Activated CD4-positive, alpha-beta memory T cell treated with anti-CD3 and anti-CD28 coated beads, Interleukin-2, amount 10 ng/mL, durations not matched to agents 7 days and 5 days (primary cell): ENCODE data around the gene TOM1L2. TPM values are rescaled to one million over a fixed set of nuclear protein-coding genes. Genes with fewer than 3 reads are reported as not detected.
"Not testable (repeated sequence)": the region's sequence is repeated elsewhere in the genome, so short reads cannot be mapped to it uniquely, and the experiment has no call there.

Experiments used
- CTCF ChIA-PET: fragments of 350-600 bp; sonication (Branson Sonifier 250); formaldehyde crosslinking; loops from one replicate; lab custom pipeline; 2021; ENCODE audit warnings: antibody characterized with exemption, inconsistent platforms; lab: Charles Lee
- POLR2A ChIA-PET: fragments of 350-600 bp; sonication (Branson Sonifier 250); formaldehyde crosslinking; loops from one replicate; lab custom pipeline; 2021; ENCODE audit warnings: antibody characterized with exemption; lab: Charles Lee
- DNase-seq: peaks from one replicate; pipeline ENCODE4 v3.0.0-alpha.2; 2020
- H3K27ac Mint-ChIP-seq: one replicate; pipeline ENCODE4 v1.8.0; 2021; ENCODE audit warnings: mild to moderate bottlenecking, mixed read lengths
- H3K27me3 Mint-ChIP-seq: one replicate; pipeline ENCODE4 v1.8.0; 2021; ENCODE audit warnings: mixed read lengths
- H3K36me3 Mint-ChIP-seq: one replicate; pipeline ENCODE4 v1.8.0; 2021; ENCODE audit warnings: low read depth, mixed read lengths
- H3K4me1 Mint-ChIP-seq: one replicate; pipeline ENCODE4 v1.8.0; 2021; ENCODE audit warnings: mixed read lengths
- H3K4me3 Mint-ChIP-seq: one replicate; pipeline ENCODE4 v1.8.0; 2021; ENCODE audit warnings: mild to moderate bottlenecking, mixed read lengths
- H3K9me3 Mint-ChIP-seq: one replicate; pipeline ENCODE4 v1.8.0; 2021; ENCODE audit warnings: mixed read lengths
- total RNA-seq, 2 experiments: library from RNA; stranded (reverse); gene quantifications; one replicate each; pipeline ENCODE4 v1.2.3, GENCODE V29; 2021

The TOM1L2 gene
- total RNA-seq, 2 experiments from 2014 or later = 29.3 to 30.3 TPM

DNA sequence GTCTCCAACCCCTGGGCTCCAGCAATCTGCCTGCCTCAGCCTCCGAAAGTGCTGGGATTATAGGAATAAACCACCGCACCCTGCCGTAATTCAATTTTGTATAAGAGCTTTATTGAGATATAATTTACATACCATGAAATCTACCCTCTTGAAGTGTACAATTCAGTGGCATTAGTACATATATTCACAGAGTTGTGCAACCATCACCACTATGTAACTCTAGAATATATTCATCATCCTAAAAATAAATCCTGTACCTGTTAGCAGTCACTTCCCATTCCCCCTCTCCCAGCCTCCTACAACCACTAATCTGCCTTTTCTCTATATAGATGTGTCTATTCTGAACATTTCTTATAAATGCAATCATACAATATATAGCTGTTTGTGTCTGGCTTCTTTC is 26.1 kb downstream of the TOM1L2 start:
- Mint-ChIP-seq H3K27ac (no peak overlapping the region), H3K4me1 (peaks cover 13% of the 10 kb centered on the region), H3K9me3 (no peaks in the 10 kb centered on the region), H3K4me3 (no peak overlapping the region), H3K36me3 (peaks cover 4% of the 10 kb centered on the region), H3K27me3 (no peaks in the 10 kb centered on the region)
- ChIA-PET CTCF (interaction anchor here (1.2 to 2.0 kb wide), 2 partner anchors 12 to 27 kb away, joined by 5 to 8 read pairs; no protein-coding TSS in a partner anchor), POLR2A (interaction anchor here (1.5 to 7.7 kb wide), 3 partner anchors 11 to 96 kb away, joined by 3 to 40 read pairs (median 4); partner anchors contain the start of genes DRC3 and TOM1L2)
- DNase-seq = no peak

DNA sequence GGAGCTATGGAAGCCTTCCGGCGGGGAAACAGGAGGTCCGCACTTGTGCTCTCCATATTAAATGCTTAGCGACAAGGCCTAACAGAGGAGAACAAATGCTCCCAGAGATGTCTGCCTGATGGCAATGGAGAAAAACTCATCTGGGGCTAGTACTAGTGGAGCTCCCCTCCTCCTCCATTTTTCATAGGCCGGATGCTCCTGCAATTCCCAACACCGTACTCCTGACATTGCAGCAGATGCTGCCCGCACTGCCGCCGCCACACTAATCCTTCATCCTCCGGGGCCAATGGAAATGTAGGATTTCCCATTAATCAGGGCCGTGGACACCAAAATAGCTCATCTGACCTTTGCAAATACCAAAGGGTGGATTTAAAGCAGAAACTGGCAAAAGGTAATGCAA is 27.5 kb downstream of the TOM1L2 start:
- Mint-ChIP-seq H3K36me3 (peaks cover 4% of the 10 kb centered on the region), H3K4me3 (no peak overlapping the region), H3K9me3 (no peaks in the 10 kb centered on the region), H3K27ac (no peak overlapping the region), H3K27me3 (no peaks in the 10 kb centered on the region), H3K4me1 (peaks cover 13% of the 10 kb centered on the region)
- ChIA-PET CTCF (interaction anchor here (1.1 kb wide), 1 partner anchor 25 kb away, joined by 4 read pairs; no protein-coding TSS in a partner anchor), POLR2A (interaction anchor here (1.5 to 7.7 kb wide), 2 partner anchors 13 to 28 kb away, joined by 4 to 40 read pairs; partner anchors contain the start of genes DRC3 and TOM1L2)
- no peak for DNase-seq

DNA sequence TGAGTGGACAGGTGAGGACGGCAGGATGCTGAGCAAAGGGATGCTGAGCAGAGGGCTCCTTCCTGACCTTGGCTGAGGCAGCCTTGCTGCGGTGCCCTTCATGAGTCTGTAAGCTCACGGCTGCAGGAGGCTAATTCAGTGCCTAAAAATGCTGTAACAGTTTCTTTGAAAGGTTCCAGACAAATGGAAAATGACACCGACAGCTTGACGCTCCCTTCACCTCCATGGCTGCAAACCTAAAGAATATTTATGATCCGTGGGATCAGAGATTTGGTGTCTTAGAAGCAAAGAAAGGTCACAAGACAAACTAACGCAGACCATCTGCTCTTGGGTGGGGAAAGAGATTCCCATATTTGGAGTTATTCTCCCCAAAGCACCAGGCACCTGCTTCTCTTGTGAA is 28.0 kb downstream of the TOM1L2 start:
- Mint-ChIP-seq H3K4me3 (no peak overlapping the region), H3K27ac (no peak overlapping the region), H3K36me3 (peaks cover under 1% of the 10 kb centered on the region), H3K4me1 (peaks cover 13% of the 10 kb centered on the region), H3K9me3 (no peaks in the 10 kb centered on the region), H3K27me3 (no peaks in the 10 kb centered on the region)
- CTCF ChIA-PET = interaction anchor here (1.1 kb wide), 1 partner anchor 25 kb away, joined by 4 read pairs; no protein-coding TSS in a partner anchor
- POLR2A ChIA-PET = interaction anchor here (7.7 kb wide), 1 partner anchor 13 kb away, joined by 40 read pairs; no protein-coding TSS in a partner anchor
- no peak for DNase-seq

DNA sequence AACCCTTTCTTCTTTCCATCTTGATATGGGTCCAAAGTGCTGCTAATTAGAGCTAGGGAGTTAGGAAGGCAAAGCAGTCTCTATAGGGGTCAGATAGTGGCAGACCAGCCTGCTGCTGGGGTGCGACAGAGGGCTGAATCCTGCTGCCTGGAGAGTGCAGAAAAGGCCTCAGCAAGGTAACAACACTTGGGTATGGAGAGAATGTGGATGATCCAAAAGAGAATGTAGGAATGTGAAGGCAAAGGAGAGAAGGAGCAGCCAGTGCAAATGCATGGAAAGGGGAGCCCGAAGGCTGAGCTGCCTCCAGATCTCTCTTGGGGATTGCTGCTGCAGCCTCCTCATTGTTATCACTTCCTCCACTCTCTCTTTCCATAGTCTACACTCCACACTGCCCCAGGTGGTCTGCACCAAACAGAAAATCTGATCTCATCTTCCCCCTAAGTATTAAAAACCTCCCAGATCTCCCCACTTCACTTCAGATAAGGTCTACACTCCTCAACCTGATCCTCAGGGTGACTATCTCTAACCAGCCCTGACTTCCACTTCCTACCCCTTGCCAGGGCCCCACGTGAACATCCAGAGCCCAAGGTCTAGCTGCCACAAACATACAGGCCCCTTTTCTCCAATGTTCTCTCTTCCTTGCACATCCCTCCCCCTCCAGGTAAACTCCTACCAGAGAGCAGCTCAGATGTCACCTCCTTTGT is 28.8 kb downstream of the TOM1L2 start:
- Mint-ChIP-seq H3K27ac (no peak overlapping the region), H3K36me3 (no peaks in the 10 kb centered on the region), H3K9me3 (no peaks in the 10 kb centered on the region), H3K4me3 (no peak overlapping the region), H3K27me3 (no peaks in the 10 kb centered on the region), H3K4me1 (peaks cover 13% of the 10 kb centered on the region)
- CTCF ChIA-PET = no interaction called here
- no peak for DNase-seq
- POLR2A ChIA-PET = interaction anchor here (7.7 kb wide), 1 partner anchor 14 kb away, joined by 40 read pairs; no protein-coding TSS in a partner anchor

DNA sequence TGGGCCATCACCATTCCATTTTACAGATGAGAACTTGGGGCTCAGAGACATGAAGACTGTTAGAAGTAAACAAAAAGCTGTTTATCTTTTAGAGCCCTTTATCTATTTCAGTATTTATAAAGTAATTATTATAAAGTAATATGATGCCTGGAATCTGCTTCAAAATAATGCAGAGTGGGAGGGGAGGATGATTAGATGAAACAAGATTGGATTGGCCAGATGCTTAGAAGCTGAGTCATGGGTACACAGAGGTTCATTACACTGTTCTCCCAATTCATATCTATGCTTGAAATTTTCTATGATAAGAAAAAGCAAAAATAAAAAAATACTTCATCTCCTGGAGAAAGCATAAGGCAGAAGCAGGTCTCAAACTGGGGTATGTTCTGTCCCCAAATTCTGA is 29.4 kb downstream of the TOM1L2 start:
- peaks cover 11% of the 10 kb centered on the region for H3K4me1 Mint-ChIP-seq
- no peak overlapping the region for H3K4me3 Mint-ChIP-seq
- H3K27ac Mint-ChIP-seq = no peak overlapping the region
- H3K27me3 Mint-ChIP-seq = no peaks in the 10 kb centered on the region
- DNase-seq = no peak
- POLR2A ChIA-PET = interaction anchor here (7.7 kb wide), 1 partner anchor 15 kb away, joined by 40 read pairs; no protein-coding TSS in a partner anchor
- no peaks in the 10 kb centered on the region for H3K36me3 Mint-ChIP-seq
- H3K9me3 Mint-ChIP-seq = no peaks in the 10 kb centered on the region
- CTCF ChIA-PET = no interaction called here

DNA sequence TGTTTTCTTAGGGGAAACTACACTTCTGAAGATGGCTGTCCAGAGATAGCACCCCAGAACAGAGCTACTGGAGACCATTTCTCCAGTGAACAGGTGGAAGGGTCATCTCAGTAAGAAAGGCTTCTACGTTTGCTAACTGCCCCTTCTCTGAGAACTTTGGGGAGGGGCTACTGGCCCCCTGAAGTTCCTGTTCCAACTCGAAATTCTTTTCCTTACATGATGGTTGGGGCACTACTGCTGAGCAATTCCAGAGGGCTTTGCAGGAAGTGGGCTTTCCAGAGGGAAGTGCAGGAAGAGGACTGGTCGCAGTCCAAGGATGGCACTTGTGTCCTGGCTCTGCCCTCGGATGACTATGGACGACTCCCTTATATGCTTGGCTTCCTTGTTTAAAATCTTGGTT is 31.2 kb downstream of the TOM1L2 start:
- no peak for DNase-seq
- Mint-ChIP-seq H3K36me3 (no peaks in the 10 kb centered on the region), H3K9me3 (no peaks in the 10 kb centered on the region), H3K4me1 (peaks cover 17% of the 10 kb centered on the region), H3K27ac (no peak overlapping the region), H3K4me3 (no peak overlapping the region), H3K27me3 (no peaks in the 10 kb centered on the region)
- ChIA-PET POLR2A (interaction anchor here (0.6 kb wide), 1 partner anchor 17 kb away, joined by 3 read pairs; no protein-coding TSS in a partner anchor), CTCF (no interaction called here)

DNA sequence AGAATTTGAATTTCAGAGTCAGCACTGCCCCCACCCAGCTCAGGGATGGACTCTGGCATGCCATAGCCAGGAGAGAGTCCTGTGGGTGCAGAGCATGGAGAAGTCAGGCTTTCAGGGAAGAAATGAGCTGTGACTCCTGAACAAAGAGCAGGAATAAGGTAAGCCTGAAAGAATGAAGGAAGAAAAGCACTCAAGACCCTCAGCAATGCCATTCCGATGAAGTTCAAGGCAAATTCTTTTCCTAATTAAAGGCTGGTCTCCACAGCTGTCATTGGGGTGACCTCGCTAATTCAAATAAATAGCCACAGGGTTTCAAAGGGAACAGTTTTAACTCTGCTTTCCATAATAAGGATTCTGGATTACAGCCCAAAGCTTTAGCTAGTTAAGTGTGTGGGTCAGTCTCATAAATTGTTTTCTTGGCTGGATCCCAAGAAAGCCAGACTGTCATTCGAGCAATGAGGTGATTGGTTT is 31.7 kb downstream of the TOM1L2 start:
- Mint-ChIP-seq H3K4me1 (peaks cover 23% of the 10 kb centered on the region), H3K4me3 (no peak overlapping the region), H3K36me3 (no peaks in the 10 kb centered on the region), H3K27me3 (no peaks in the 10 kb centered on the region), H3K27ac (no peak overlapping the region), H3K9me3 (no peaks in the 10 kb centered on the region)
- DNase-seq = no peak
- ChIA-PET POLR2A (interaction anchor here (0.6 kb wide), 1 partner anchor 17 kb away, joined by 3 read pairs; no protein-coding TSS in a partner anchor), CTCF (no interaction called here)

DNA sequence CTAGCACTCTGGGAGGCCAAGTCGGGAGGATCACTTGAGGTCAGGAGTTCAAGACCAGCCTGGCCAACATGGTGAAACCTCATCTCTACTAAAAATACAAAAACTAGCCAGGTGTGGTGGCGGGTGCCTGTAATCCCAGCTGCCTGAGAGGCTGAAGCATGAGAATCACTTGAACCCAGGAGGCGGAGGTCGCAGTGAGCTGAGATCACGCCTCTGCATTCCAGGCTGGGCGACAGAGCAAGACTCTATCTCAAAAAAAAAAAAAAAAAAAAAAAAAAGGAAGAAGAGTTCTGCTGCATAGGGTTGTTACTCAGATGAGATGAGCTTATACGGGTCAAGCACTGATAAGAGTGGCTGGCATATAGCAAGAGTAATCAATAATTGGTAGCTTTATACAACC is 32.3 kb downstream of the TOM1L2 start:
- DNase-seq, H3K9me3 Mint-ChIP-seq, H3K36me3 Mint-ChIP-seq, H3K4me3 Mint-ChIP-seq, POLR2A ChIA-PET, H3K27me3 Mint-ChIP-seq, H3K27ac Mint-ChIP-seq, CTCF ChIA-PET: not testable (repeated sequence)
- peaks cover 28% of the 10 kb centered on the region for H3K4me1 Mint-ChIP-seq

DNA sequence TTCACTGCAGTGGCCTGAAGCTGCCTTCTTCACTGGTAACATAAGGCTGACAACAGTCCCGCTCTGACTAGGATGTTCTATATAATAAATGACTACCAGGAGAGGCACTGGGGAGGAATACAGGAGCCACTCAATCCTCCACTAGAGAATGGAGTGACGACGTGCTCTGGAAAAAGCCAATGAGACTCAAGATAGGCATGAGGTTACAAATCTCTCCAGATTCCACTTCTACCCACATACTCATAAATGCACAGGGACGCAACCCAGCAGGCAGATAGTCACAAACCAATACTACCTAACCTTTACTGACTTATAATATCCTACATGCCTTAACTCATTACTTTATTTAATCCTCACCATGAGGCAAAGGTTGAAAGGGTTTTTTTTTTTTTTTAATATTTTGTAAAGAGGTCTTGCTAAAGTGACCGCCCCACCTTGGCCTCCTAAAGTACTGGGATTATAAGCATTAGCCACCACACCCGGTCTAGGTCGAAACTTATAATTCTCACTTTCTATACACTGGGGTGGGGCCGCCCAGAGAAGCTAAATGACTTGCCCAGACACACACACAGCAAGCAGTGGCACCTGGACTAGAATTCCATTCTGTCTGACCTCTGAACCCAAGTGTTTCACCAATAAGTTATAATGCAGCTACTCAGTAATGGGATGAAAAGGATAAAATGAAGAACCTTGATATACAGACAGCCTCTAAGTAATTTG is 33.7 kb downstream of the TOM1L2 start:
- H3K27ac Mint-ChIP-seq = no peak overlapping the region
- H3K4me1 Mint-ChIP-seq = peaks cover 32% of the 10 kb centered on the region
- no peaks in the 10 kb centered on the region for H3K9me3 Mint-ChIP-seq
- H3K4me3 Mint-ChIP-seq = no peak overlapping the region
- ChIA-PET POLR2A (no interaction called here), CTCF (no interaction called here)
- H3K27me3 Mint-ChIP-seq = no peaks in the 10 kb centered on the region
- no peaks in the 10 kb centered on the region for H3K36me3 Mint-ChIP-seq
- DNase-seq = no peak

DNA sequence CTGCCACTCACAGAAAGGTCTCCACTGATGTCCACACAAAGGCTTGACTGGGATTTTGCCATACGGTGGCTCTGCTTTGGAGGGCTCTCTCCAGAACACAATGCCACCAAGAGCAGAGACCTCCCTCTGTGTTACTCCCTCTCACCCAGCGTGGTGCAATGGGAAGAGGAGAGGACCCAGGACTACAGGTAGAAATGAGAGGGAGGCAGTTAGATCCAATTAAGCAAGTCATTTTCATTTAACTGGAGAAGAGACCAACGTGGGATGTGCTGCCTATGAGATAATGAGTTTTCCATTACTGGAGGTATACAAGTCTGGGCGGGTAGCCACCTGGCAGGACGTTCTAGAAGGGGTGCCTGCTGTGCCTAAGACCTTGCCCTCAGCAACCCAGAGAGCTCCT is 34.2 kb downstream of the TOM1L2 start:
- CTCF ChIA-PET = no interaction called here

DNA sequence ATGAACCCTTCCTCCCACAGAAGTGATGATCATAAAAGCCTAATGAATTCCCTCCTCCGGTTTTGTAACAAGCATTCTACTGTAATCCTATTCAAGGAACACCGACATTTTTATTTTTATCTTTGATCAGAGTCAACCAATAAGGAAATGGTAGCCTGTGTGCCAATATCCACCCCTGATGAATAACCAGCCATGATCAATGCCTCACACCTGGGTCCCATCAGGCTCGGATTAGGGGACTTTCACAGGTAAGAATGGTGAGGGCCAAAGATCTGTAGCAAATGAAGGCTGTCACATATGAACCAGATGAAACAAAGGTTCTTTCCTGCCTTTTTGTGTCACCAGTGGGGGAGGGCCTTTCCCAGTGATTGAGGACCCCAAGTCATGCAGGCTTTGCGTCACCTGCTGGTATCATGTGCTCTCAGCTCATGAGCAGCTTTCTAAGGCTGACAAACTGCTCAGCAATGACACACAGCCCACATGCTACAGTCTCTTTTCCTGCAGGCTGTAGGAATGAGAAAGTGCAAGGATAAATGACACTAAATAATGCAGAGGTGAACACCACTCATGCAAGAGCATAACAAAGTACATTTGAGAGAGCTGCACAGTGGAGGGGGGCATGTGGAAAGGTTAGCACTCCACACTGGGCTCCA is 34.9 kb downstream of the TOM1L2 start:
- ChIA-PET POLR2A (no interaction called here), CTCF (interaction anchor here (1.0 kb wide), 1 partner anchor 18 kb away, joined by 3 read pairs; no protein-coding TSS in a partner anchor)
- Mint-ChIP-seq H3K4me3 (no peak overlapping the region), H3K4me1 (peaks cover 27% of the 10 kb centered on the region), H3K27ac (no peak overlapping the region), H3K9me3 (no peaks in the 10 kb centered on the region), H3K27me3 (no peaks in the 10 kb centered on the region), H3K36me3 (no peaks in the 10 kb centered on the region)
- DNase-seq = no peak

More for the DNA sequence above, 34.2 kb downstream of the TOM1L2 start:
- POLR2A ChIA-PET = no interaction called here
- H3K4me3 Mint-ChIP-seq = no peak overlapping the region
- H3K27ac Mint-ChIP-seq = no peak overlapping the region
- H3K36me3 Mint-ChIP-seq = no peaks in the 10 kb centered on the region
- no peak for DNase-seq
- H3K9me3 Mint-ChIP-seq = no peaks in the 10 kb centered on the region
- no peaks in the 10 kb centered on the region for H3K27me3 Mint-ChIP-seq
- H3K4me1 Mint-ChIP-seq = peaks cover 27% of the 10 kb centered on the region
